HEK293 (cell line): ENCODE data around the gene CFAP65.

ENCODE experiments used
- CTCF ChIA-PET: fragments of 350-600 bp; formaldehyde crosslinking; extraction: SDS; loops from one replicate; lab custom pipeline; 2021; ENCODE audit warnings: antibody characterized with exemption; lab: Yijun Ruan, JAX
- POLR2A ChIA-PET: fragments of 300-600 bp; formaldehyde crosslinking; extraction: SDS; loops from one replicate; lab custom pipeline; 2020; ENCODE audit warnings: antibody characterized with exemption, inconsistent platforms; lab: Yijun Ruan, JAX
- H3K27ac ChIP-seq: fragments of 200-500 bp; sonication (Bioruptor generic); 2 replicates; pipeline ENCODE4 v1.5.1; 2014; ENCODE audit warnings: low read depth, low read length, control low read depth, inconsistent platforms; ENCODE audit errors: extremely low read depth
- H3K36me3 ChIP-seq, 2 experiments: fragments of 200-500 bp in 1 of 2; sonication (Bioruptor generic) in 1 of 2; 1 replicate in 1 of 2; 2 replicates in 1 of 2; pipeline ENCODE4 v1.5.1; 2014 to 2017; ENCODE audit warnings: inconsistent platforms in 2 of 2, low read length in 2 of 2; ENCODE audit not compliant: control insufficient read depth in 2 of 2, insufficient read depth in 1 of 2
- H3K4me1 ChIP-seq: fragments of 200-500 bp; sonication (Bioruptor generic); 2 replicates; pipeline ENCODE4 v1.5.1; 2014; ENCODE audit warnings: mild to moderate bottlenecking, low read length, inconsistent platforms; ENCODE audit not compliant: control insufficient read depth, insufficient read depth
- H3K4me3 ChIP-seq: 2 replicates; pipeline ENCODE4 v1.5.1; 2011; ENCODE audit warnings: low read depth, mild to moderate bottlenecking, control low read depth, low read length, moderate library complexity
- H3K9me3 ChIP-seq: fragments of 200-500 bp; sonication (Bioruptor generic); 2 replicates; pipeline ENCODE4 v1.5.1; 2014; ENCODE audit warnings: low read depth, low read length, inconsistent platforms; ENCODE audit not compliant: control insufficient read depth, insufficient read depth
- GLI2 ChIP-seq: fragments of 450-650 bp; formaldehyde crosslinking; IDR thresholded peaks from 2 replicates; pipeline ENCODE4; 2017; ENCODE audit warnings: missing biosample characterization, missing genetic modification characterization, low read depth, borderline replicate concordance
- GLI4 ChIP-seq: fragments of 450-650 bp; formaldehyde crosslinking; IDR thresholded peaks from 2 replicates; pipeline ENCODE4 v1.5.1; 2016; ENCODE audit warnings: missing biosample characterization, missing genetic modification characterization
- OSR2 ChIP-seq: fragments of 450-650 bp; formaldehyde crosslinking; IDR thresholded peaks from 2 replicates; pipeline ENCODE4 v1.5.1; 2016; ENCODE audit warnings: missing biosample characterization, missing genetic modification characterization
- REST ChIP-seq: fragments of 450-650 bp; formaldehyde crosslinking; IDR thresholded peaks from 2 replicates; pipeline ENCODE4 v1.5.1; 2016; ENCODE audit warnings: missing biosample characterization, missing genetic modification characterization
- SP7 ChIP-seq: fragments of 450-650 bp; formaldehyde crosslinking; IDR thresholded peaks from 2 replicates; pipeline ENCODE4 v1.5.1; 2016; ENCODE audit warnings: missing biosample characterization, missing genetic modification characterization
- ZFP37 ChIP-seq: fragments of 450-650 bp; formaldehyde crosslinking; IDR thresholded peaks from 2 replicates; pipeline ENCODE4 v1.5.1; 2016; ENCODE audit warnings: missing biosample characterization, missing genetic modification characterization
- ZNF140 ChIP-seq: fragments of 450-650 bp; formaldehyde crosslinking; IDR thresholded peaks from 2 replicates; pipeline ENCODE4 v1.5.1; 2016; ENCODE audit warnings: missing biosample characterization, missing genetic modification characterization
- ZNF146 ChIP-seq: fragments of 450-650 bp; formaldehyde crosslinking; IDR thresholded peaks from 2 replicates; pipeline ENCODE4 v1.5.1; 2016; ENCODE audit warnings: missing biosample characterization, missing genetic modification characterization
- ZNF24 ChIP-seq: fragments of 450-650 bp; formaldehyde crosslinking; IDR thresholded peaks from 2 replicates; pipeline ENCODE4 v1.5.1; 2016; ENCODE audit warnings: missing biosample characterization, missing genetic modification characterization
- ZNF354C ChIP-seq: fragments of 450-650 bp; formaldehyde crosslinking; IDR thresholded peaks from 2 replicates; pipeline ENCODE4 v1.5.1; 2016; ENCODE audit warnings: missing biosample characterization, missing genetic modification characterization, low read depth, borderline replicate concordance
- ZNF366 ChIP-seq: fragments of 450-650 bp; formaldehyde crosslinking; conservative IDR thresholded peaks from 2 replicates; pipeline ENCODE4 v1.5.1; 2016; ENCODE audit warnings: missing biosample characterization, missing genetic modification characterization
- ZNF514 ChIP-seq: fragments of 450-650 bp; formaldehyde crosslinking; IDR thresholded peaks from 2 replicates; pipeline ENCODE4 v1.5.1; 2016; ENCODE audit warnings: missing biosample characterization, missing genetic modification characterization
- ZNF529 ChIP-seq: fragments of 450-650 bp; formaldehyde crosslinking; IDR thresholded peaks from 2 replicates; pipeline ENCODE4 v1.5.1; 2017; ENCODE audit warnings: missing genetic modification characterization, missing biosample characterization; ENCODE audit not compliant: insufficient replicate concordance
- ZNF555 ChIP-seq: fragments of 450-650 bp; formaldehyde crosslinking; conservative IDR thresholded peaks from 2 replicates; pipeline ENCODE4 v1.5.1; 2017; ENCODE audit warnings: missing biosample characterization, mild to moderate bottlenecking, missing genetic modification characterization, inconsistent platforms
- ZNF692 ChIP-seq: fragments of 450-650 bp; formaldehyde crosslinking; IDR thresholded peaks from 2 replicates; pipeline ENCODE4 v1.5.1; 2016; ENCODE audit warnings: missing biosample characterization, missing genetic modification characterization
- ZNF785 ChIP-seq: fragments of 450-650 bp; formaldehyde crosslinking; IDR thresholded peaks from 2 replicates; pipeline ENCODE4 v1.5.1; 2016; ENCODE audit warnings: missing biosample characterization, missing genetic modification characterization
- ZNF837 ChIP-seq: fragments of 450-650 bp; formaldehyde crosslinking; IDR thresholded peaks from 2 replicates; pipeline ENCODE4 v1.5.1; 2016; ENCODE audit warnings: missing biosample characterization, missing genetic modification characterization
- TF ChIP-seq, protein P1 (sequence below): fragments of 450-650 bp; formaldehyde crosslinking; IDR thresholded peaks from 2 replicates; pipeline ENCODE4 v1.5.1; 2016; ENCODE audit warnings: missing biosample characterization, missing genetic modification characterization
- TF ChIP-seq, protein P2 (sequence below): fragments of 450-650 bp; formaldehyde crosslinking; IDR thresholded peaks from 2 replicates; pipeline ENCODE4 v1.5.1; 2017; ENCODE audit warnings: missing biosample characterization, missing genetic modification characterization
- TF ChIP-seq, protein P3 (sequence below): fragments of 450-650 bp; formaldehyde crosslinking; IDR thresholded peaks from 2 replicates; pipeline ENCODE4 v1.5.1; 2016; ENCODE audit warnings: missing biosample characterization, missing genetic modification characterization

The CFAP65 gene

DNA sequence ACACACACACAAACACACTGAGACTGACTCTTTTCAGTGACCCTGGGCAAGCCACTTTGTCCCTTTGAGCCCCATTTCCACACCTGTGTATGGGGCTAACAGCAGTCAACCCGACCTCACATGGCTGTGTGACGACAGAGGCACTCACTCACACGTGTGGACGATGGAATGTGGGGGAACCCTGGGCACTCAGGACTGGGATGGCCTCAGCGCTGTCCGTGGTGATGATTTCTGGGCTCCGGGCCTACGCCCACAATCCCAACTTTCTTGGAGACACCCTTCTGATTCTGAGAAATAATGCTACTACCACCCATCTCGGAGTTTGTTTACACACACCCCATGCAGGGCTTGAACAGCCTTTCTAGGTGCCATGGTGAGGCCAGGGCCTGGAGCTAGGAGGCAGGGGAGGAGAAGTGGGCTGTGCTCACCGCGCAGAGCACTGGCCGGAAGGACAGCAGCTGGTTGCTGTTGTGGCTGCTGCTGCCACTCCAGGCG, 49.6 kb downstream of the CFAP65 start:
- TF ChIP-seq ZNF514 (no peak), ZNF366 (tag by site-specific recombination) (no peak), ZNF140 (tag by site-specific recombination) (no peak), REST (tag by site-specific recombination) (peak; percentile 95)
- Histone ChIP-seq H3K27ac (no peak overlapping the region), H3K36me3 (no peaks in the 10 kb centered on the region), H3K4me3 (no peak overlapping the region), H3K4me1 (no peaks in the 10 kb centered on the region; the same call in 1 of the 2 replicates), H3K9me3 (no peaks in the 10 kb centered on the region)
- ChIA-PET CTCF (interaction anchor here (1.3 kb wide), 1 partner anchor 12 kb away, joined by 6 read pairs; no protein-coding TSS in a partner anchor), POLR2A (no interaction called here)

GRCh38 chr2:218990612-218991011, 50.7 kb downstream of the CFAP65 start:
- POLR2A ChIA-PET = no interaction called here
- TF ChIP-seq ZNF555 (tag by site-specific recombination) (no peak), ZFP37 (tag by site-specific recombination) (no peak), ZNF785 (no peak), ZNF354C (tag by site-specific recombination) (no peak), OSR2 (tag by site-specific recombination) (no peak), GLI2 (tag by site-specific recombination) (no peak)

DNA sequence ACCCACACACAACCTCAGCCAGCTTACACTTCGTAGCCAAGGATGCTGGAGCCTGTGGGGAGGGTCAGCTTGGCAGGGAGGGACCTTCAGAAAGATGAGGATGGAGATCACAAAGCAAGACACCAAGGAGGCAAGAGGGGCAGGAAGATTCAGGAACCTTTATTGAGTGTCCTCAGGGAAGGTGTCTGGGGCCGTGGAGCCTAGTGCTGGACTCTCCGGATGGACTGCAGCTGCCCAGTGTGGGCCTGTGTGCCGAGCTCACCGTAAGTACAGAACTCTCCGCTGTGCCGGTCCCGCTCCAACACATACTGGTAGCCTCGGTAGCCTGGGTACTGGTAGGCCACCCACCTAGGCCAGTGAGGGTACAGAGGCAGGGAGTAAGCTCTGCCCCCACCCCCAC, 51.3 kb downstream of the CFAP65 start:
- CTCF ChIA-PET = interaction anchor here (0.6 to 1.2 kb wide), 4 partner anchors 10 to 139 kb away, joined by 3 to 11 read pairs (median 4); no protein-coding TSS in a partner anchor
- Histone ChIP-seq H3K9me3 (no peaks in the 10 kb centered on the region), H3K4me3 (no peak overlapping the region), H3K36me3 (no peaks in the 10 kb centered on the region), H3K27ac (no peak overlapping the region), H3K4me1 (no peaks in the 10 kb centered on the region; the same call in 1 of the 2 replicates)
- POLR2A ChIA-PET = no interaction called here
- TF ChIP-seq SP7 (tag by site-specific recombination) = no peak
- TF ChIP-seq, protein P1, sequence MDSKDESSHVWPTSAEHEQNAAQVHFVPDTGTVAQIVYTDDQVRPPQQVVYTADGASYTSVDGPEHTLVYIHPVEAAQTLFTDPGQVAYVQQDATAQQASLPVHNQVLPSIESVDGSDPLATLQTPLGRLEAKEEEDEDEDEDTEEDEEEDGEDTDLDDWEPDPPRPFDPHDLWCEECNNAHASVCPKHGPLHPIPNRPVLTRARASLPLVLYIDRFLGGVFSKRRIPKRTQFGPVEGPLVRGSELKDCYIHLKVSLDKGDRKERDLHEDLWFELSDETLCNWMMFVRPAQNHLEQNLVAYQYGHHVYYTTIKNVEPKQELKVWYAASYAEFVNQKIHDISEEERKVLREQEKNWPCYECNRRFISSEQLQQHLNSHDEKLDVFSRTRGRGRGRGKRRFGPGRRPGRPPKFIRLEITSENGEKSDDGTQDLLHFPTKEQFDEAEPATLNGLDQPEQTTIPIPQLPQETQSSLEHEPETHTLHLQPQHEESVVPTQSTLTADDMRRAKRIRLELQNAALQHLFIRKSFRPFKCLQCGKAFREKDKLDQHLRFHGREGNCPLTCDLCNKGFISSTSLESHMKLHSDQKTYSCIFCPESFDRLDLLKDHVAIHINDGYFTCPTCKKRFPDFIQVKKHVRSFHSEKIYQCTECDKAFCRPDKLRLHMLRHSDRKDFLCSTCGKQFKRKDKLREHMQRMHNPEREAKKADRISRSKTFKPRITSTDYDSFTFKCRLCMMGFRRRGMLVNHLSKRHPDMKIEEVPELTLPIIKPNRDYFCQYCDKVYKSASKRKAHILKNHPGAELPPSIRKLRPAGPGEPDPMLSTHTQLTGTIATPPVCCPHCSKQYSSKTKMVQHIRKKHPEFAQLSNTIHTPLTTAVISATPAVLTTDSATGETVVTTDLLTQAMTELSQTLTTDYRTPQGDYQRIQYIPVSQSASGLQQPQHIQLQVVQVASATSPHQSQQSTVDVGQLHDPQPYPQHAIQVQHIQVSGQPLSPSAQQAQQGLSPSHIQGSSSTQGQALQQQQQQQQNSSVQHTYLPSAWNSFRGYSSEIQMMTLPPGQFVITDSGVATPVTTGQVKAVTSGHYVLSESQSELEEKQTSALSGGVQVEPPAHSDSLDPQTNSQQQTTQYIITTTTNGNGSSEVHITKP (tag by site-specific recombination) = no peak
- no peak for TF ChIP-seq ZNF146
- TF ChIP-seq ZNF837 = no peak
- no peak for TF ChIP-seq ZNF692 (tag by site-specific recombination)
- TF ChIP-seq, protein P2, sequence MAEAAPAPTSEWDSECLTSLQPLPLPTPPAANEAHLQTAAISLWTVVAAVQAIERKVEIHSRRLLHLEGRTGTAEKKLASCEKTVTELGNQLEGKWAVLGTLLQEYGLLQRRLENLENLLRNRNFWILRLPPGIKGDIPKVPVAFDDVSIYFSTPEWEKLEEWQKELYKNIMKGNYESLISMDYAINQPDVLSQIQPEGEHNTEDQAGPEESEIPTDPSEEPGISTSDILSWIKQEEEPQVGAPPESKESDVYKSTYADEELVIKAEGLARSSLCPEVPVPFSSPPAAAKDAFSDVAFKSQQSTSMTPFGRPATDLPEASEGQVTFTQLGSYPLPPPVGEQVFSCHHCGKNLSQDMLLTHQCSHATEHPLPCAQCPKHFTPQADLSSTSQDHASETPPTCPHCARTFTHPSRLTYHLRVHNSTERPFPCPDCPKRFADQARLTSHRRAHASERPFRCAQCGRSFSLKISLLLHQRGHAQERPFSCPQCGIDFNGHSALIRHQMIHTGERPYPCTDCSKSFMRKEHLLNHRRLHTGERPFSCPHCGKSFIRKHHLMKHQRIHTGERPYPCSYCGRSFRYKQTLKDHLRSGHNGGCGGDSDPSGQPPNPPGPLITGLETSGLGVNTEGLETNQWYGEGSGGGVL (tag by site-specific recombination) = no peak
- no peak for TF ChIP-seq GLI4
- TF ChIP-seq ZNF24 (tag by site-specific recombination) = no peak
- TF ChIP-seq, protein P3, sequence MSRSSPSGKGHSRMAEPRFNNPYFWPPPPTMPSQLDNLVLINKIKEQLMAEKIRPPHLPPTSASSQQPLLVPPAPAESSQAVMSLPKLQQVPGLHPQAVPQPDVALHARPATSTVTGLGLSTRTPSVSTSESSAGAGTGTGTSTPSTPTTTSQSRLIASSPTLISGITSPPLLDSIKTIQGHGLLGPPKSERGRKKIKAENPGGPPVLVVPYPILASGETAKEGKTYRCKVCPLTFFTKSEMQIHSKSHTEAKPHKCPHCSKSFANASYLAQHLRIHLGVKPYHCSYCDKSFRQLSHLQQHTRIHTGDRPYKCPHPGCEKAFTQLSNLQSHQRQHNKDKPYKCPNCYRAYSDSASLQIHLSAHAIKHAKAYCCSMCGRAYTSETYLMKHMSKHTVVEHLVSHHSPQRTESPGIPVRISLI = no peak
- no peak for TF ChIP-seq ZNF529

More at GRCh38 chr2:218990612-218991011, 50.7 kb downstream of the CFAP65 start:
- Histone ChIP-seq H3K9me3 (no peaks in the 10 kb centered on the region), H3K4me1 (no peaks in the 10 kb centered on the region; the same call in 1 of the 2 replicates), H3K27ac (no peak overlapping the region), H3K36me3 (no peaks in the 10 kb centered on the region), H3K4me3 (no peak overlapping the region)
- CTCF ChIA-PET = interaction anchor here (0.6 to 1.3 kb wide), 3 partner anchors 11 to 539 kb away, joined by 3 to 6 read pairs (median 3); no protein-coding TSS in a partner anchor
